ENCODE results near the gene SLIT1.

GRCh38 chr10:96986200-96986856 lies 199.4 kb downstream of the SLIT1 start:
- TF ChIP-seq, protein P1, sequence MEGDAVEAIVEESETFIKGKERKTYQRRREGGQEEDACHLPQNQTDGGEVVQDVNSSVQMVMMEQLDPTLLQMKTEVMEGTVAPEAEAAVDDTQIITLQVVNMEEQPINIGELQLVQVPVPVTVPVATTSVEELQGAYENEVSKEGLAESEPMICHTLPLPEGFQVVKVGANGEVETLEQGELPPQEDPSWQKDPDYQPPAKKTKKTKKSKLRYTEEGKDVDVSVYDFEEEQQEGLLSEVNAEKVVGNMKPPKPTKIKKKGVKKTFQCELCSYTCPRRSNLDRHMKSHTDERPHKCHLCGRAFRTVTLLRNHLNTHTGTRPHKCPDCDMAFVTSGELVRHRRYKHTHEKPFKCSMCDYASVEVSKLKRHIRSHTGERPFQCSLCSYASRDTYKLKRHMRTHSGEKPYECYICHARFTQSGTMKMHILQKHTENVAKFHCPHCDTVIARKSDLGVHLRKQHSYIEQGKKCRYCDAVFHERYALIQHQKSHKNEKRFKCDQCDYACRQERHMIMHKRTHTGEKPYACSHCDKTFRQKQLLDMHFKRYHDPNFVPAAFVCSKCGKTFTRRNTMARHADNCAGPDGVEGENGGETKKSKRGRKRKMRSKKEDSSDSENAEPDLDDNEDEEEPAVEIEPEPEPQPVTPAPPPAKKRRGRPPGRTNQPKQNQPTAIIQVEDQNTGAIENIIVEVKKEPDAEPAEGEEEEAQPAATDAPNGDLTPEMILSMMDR (IDR thresholded peaks at IDR 0.05 in 4 of 5, conservative IDR thresholded peaks at IDR 0.05 in 1 of 5): no peak
- TF ChIP-seq POLR2A (IDR thresholded peaks at IDR 0.05): no peak
